HCT116 (cell line): ENCODE results near the gene FAM83G. TPM values are rescaled to one million over a fixed set of nuclear protein-coding genes. Genes with fewer than 3 reads are reported as not detected.

Experiments
- ATAC-seq: fragments of 200-7000 bp; cut with Tn5 transposase; 2 replicates; pipeline ENCODE4 v1.9.1; 2020; ENCODE audit warnings: mild to moderate bottlenecking, moderate library complexity
- BruUV-seq: library from RNA; stranded (reverse); fragments of 400-500 nt; replicated peaks from 2 replicates; lab custom pipeline; 2021; lab: Mats Ljungman, UMichigan
- CTCF ChIA-PET: fragments of 300-600 bp; sonication (Branson Sonifier 250); formaldehyde crosslinking; loops from one replicate; lab custom pipeline; 2021; ENCODE audit warnings: antibody characterized with exemption; lab: Charles Lee
- POLR2A ChIA-PET: fragments of 300-600, 350-600 bp; sonication (Branson Sonifier 250); formaldehyde crosslinking; loops from one replicate; lab custom pipeline; 2021; ENCODE audit warnings: antibody characterized with exemption; lab: Charles Lee
- RAD21 ChIA-PET, 2 experiments: fragments of 300-600 bp; sonication (Branson Sonifier 250); formaldehyde crosslinking; loops; one replicate each; lab custom pipeline; 2023; ENCODE audit warnings: low total read pairs in 2 of 2; ENCODE audit not compliant: uncharacterized antibody in 2 of 2, unreplicated experiment in 2 of 2, low non-redundant PET in 1 of 2; lab: Charles Lee
- DNase-seq: peaks from one replicate; pipeline ENCODE4 v3.0.0-alpha.2; 2010; ENCODE audit warnings: low read depth, low spot score
- H2AFZ ChIP-seq: fragments of 200-600 bp; shearing (Covaris generic), sonication (generic); 2 replicates; pipeline ENCODE4 v1.6.1; 2017; ENCODE audit warnings: low read depth, mixed run types, mixed read lengths, antibody characterized with exemption, low read length; ENCODE audit not compliant: poor library complexity, severe bottlenecking
- H3K27ac ChIP-seq: 2 replicates; pipeline ENCODE4 v1.5.1; 2012; ENCODE audit warnings: low read depth, low read length
- H3K27me3 ChIP-seq: fragments of 200-600 bp; sonication (generic); 2 replicates; pipeline ENCODE4 v1.6.1; 2016; ENCODE audit warnings: mixed run types, low read length, mixed read lengths; ENCODE audit not compliant: insufficient read depth
- H3K36me3 ChIP-seq, 2 experiments: fragments of 200-500 bp in 1 of 2; fragments of 200-600 bp in 1 of 2; sonication (Bioruptor generic) in 1 of 2; sonication (generic) in 1 of 2; 2 replicates each; pipeline versions ENCODE4 v1.5.1 to v1.6.1; 2014 to 2016; ENCODE audit warnings: low read length in 2 of 2, inconsistent platforms in 1 of 2, mixed read lengths in 1 of 2, mixed run types in 1 of 2; ENCODE audit not compliant: insufficient read depth in 2 of 2, control insufficient read depth in 1 of 2
- H3K4me1 ChIP-seq, 2 experiments: fragments of 200-600 bp in 1 of 2; sonication (generic) in 1 of 2; 2 replicates each; pipeline versions ENCODE4 v1.5.1 to v1.6.1; 2012 to 2017; ENCODE audit warnings: low read length in 2 of 2, inconsistent platforms in 1 of 2, mild to moderate bottlenecking in 1 of 2, mixed read lengths in 1 of 2, mixed run types in 1 of 2, moderate library complexity in 1 of 2; ENCODE audit not compliant: insufficient read depth in 2 of 2, control insufficient read depth in 1 of 2
- H3K4me2 ChIP-seq: fragments of 200-600 bp; sonication (generic); 2 replicates; pipeline ENCODE4 v1.6.1; 2017; ENCODE audit warnings: mixed run types, low read length, mixed read lengths
- H3K4me3 ChIP-seq, 2 experiments: fragments of 200-600 bp in 1 of 2; sonication (generic) in 1 of 2; replicated peaks in 1 of 2; 2 replicates each; pipeline ENCODE4 v1.5.1; 2011 to 2016; ENCODE audit warnings: low read length in 2 of 2, control low read depth in 1 of 2, low read depth in 1 of 2, mild to moderate bottlenecking in 1 of 2, mixed read lengths in 1 of 2, mixed run types in 1 of 2
- H3K79me2 ChIP-seq: fragments of 200-600 bp; sonication (generic); 2 replicates; pipeline ENCODE4 v1.6.1; 2017; ENCODE audit warnings: mild to moderate bottlenecking, mixed run types, low read length, moderate library complexity, mixed read lengths; ENCODE audit not compliant: insufficient read depth
- H3K9ac ChIP-seq: fragments of 200-600 bp; sonication (generic); 2 replicates; pipeline ENCODE4 v1.6.1; 2016; ENCODE audit warnings: low read length, mixed read lengths
- H3K9me2 ChIP-seq: fragments of 200-600 bp; sonication (generic), shearing (Covaris generic); 2 replicates; pipeline ENCODE4 v1.6.1; 2017; ENCODE audit warnings: mixed run types, mild to moderate bottlenecking, moderate library complexity; ENCODE audit not compliant: insufficient read depth
- H3K9me3 ChIP-seq, 2 experiments: fragments of 200-500 bp in 1 of 2; fragments of 200-600 bp in 1 of 2; sonication (Bioruptor generic) in 1 of 2; sonication (generic) in 1 of 2; 2 replicates each; pipeline ENCODE4 v1.6.1; 2014 to 2017; ENCODE audit warnings: low read length in 2 of 2, mixed read lengths in 2 of 2, inconsistent platforms in 1 of 2, low read depth in 1 of 2, mild to moderate bottlenecking in 1 of 2, mixed run types in 1 of 2, moderate library complexity in 1 of 2; ENCODE audit not compliant: control insufficient read depth in 1 of 2, insufficient read depth in 1 of 2
- H4K20me1 ChIP-seq: fragments of 200-600 bp; sonication (generic), shearing (Covaris generic); 2 replicates; pipeline ENCODE4 v1.6.1; 2017; ENCODE audit warnings: mixed run types, mild to moderate bottlenecking, moderate library complexity; ENCODE audit not compliant: insufficient read depth
- CBX3 ChIP-seq: IDR thresholded peaks from 2 replicates; pipeline ENCODE4 v1.6.1; 2012; ENCODE audit warnings: low read depth
- FOSL1 ChIP-seq: IDR thresholded peaks from 2 replicates; pipeline ENCODE4 v1.6.1; 2012; ENCODE audit warnings: low read depth
- POLR2AphosphoS5 ChIP-seq: IDR thresholded peaks from 2 replicates; pipeline ENCODE4 v1.6.1; 2011; ENCODE audit warnings: mild to moderate bottlenecking, low read depth, low read length, moderate library complexity
- RAD21 ChIP-seq: IDR thresholded peaks from 2 replicates; pipeline ENCODE4 v1.6.1; 2012; ENCODE audit warnings: low read depth, mild to moderate bottlenecking
- SP1 ChIP-seq: IDR thresholded peaks from 2 replicates; pipeline ENCODE4 v1.6.1; 2012; ENCODE audit warnings: low read depth
- SRF ChIP-seq: IDR thresholded peaks from 2 replicates; pipeline ENCODE4 v1.6.1; 2012; ENCODE audit warnings: low read depth
- ZNF274 ChIP-seq: fragments of 200-500 bp; sonication (Bioruptor generic); IDR thresholded peaks from 2 replicates; pipeline ENCODE4 v1.6.1; 2014; ENCODE audit warnings: mild to moderate bottlenecking, low read depth, low read length, inconsistent platforms
- intact Hi-C: fragments of 100-400 bp; cut with micrococcal nuclease; formaldehyde crosslinking; loops from 2 replicates; pipeline ENCODE4 v1.10.0; 2022
- total RNA-seq: library from RNA; stranded (reverse); gene quantifications from one replicate; pipeline ENCODE4 v1.2.1, GENCODE V29; 2021; ENCODE audit not compliant: unreplicated experiment
- TF ChIP-seq, protein P1 (sequence below): IDR thresholded peaks from 2 replicates; pipeline ENCODE4 v1.6.1; 2012; ENCODE audit warnings: low read depth
- TF ChIP-seq, protein P2 (sequence below): IDR thresholded peaks from 2 replicates; pipeline ENCODE4 v1.6.1; 2012
- TF ChIP-seq, protein P3 (sequence below), 3 experiments: fragments of 200-600 bp in 1 of 3; sonication (generic) in 1 of 3; IDR thresholded peaks in 2 of 3; conservative IDR thresholded peaks in 1 of 3; 2 replicates each; pipeline ENCODE4 v1.5.1; 2012 to 2017; ENCODE audit warnings: low read depth in 2 of 3, low read length in 2 of 3, antibody characterized with exemption in 1 of 3, borderline replicate concordance in 1 of 3, control low read depth in 1 of 3, mild to moderate bottlenecking in 1 of 3, mixed read lengths in 1 of 3, mixed run types in 1 of 3, moderate library complexity in 1 of 3; ENCODE audit not compliant: insufficient read depth in 1 of 3

The FAM83G gene
- total RNA-seq, 1 experiment from 2014 or later = 33.9 TPM

DNA sequence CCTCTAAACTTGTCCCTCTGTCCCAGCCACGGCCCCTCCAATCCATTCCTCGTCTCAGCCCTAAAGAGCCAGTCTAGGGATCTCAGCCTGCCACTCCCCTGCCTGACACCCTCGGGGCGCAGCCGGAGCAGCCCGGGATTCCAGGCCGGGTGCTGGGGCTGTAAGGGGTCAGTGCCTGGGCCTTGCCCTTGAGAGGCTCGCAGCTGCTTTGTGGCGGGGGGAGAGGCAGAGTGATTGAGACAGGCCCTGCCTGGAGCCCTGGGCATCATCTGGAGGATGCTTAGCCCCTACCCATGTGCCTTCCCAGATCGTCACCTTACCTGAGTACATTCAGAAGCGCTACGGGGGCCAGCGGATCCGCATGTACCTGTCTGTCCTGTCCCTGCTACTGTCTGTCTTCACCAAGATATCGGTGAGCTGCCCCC lies 44.3 kb downstream of the FAM83G start:
- no peaks in the 10 kb centered on the region for H3K9me3 ChIP-seq
- ATAC-seq = no peak
- no TSS peak for BruUV-seq
- H3K9me2 ChIP-seq = no peaks in the 10 kb centered on the region
- no peak overlapping the region for H3K4me3 ChIP-seq
- no peaks in the 10 kb centered on the region for H3K27me3 ChIP-seq
- no peaks in the 10 kb centered on the region for H3K36me3 ChIP-seq
- H3K4me2 ChIP-seq = no peak overlapping the region
- RAD21 ChIA-PET = interaction anchor here in 1 of 2 experiments (1.4 kb wide), 1 partner anchor 15 kb away, joined by 3 read pairs; no protein-coding TSS in a partner anchor
- no peak overlapping the region for H3K9ac ChIP-seq
- DNase-seq = no peak
- POLR2A ChIA-PET = no interaction called here
- intact Hi-C loops = no loop called here
- TF ChIP-seq, protein P1, sequence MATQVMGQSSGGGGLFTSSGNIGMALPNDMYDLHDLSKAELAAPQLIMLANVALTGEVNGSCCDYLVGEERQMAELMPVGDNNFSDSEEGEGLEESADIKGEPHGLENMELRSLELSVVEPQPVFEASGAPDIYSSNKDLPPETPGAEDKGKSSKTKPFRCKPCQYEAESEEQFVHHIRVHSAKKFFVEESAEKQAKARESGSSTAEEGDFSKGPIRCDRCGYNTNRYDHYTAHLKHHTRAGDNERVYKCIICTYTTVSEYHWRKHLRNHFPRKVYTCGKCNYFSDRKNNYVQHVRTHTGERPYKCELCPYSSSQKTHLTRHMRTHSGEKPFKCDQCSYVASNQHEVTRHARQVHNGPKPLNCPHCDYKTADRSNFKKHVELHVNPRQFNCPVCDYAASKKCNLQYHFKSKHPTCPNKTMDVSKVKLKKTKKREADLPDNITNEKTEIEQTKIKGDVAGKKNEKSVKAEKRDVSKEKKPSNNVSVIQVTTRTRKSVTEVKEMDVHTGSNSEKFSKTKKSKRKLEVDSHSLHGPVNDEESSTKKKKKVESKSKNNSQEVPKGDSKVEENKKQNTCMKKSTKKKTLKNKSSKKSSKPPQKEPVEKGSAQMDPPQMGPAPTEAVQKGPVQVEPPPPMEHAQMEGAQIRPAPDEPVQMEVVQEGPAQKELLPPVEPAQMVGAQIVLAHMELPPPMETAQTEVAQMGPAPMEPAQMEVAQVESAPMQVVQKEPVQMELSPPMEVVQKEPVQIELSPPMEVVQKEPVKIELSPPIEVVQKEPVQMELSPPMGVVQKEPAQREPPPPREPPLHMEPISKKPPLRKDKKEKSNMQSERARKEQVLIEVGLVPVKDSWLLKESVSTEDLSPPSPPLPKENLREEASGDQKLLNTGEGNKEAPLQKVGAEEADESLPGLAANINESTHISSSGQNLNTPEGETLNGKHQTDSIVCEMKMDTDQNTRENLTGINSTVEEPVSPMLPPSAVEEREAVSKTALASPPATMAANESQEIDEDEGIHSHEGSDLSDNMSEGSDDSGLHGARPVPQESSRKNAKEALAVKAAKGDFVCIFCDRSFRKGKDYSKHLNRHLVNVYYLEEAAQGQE = no peak
- H3K4me1 ChIP-seq = peaks cover 6 to 22% of the 10 kb centered on the region in 2 experiments; a peak in 3 of 4 replicates
- H2AFZ ChIP-seq = no peak overlapping the region
- H3K79me2 ChIP-seq = no peaks in the 10 kb centered on the region
- H4K20me1 ChIP-seq = no peaks in the 10 kb centered on the region
- no peak overlapping the region for H3K27ac ChIP-seq
- CTCF ChIA-PET = interaction anchor here (1.1 to 1.6 kb wide), 3 partner anchors 8 to 335 kb away, joined by 4 to 22 read pairs (median 6); partner anchors contain the start of gene SLC5A10

DNA sequence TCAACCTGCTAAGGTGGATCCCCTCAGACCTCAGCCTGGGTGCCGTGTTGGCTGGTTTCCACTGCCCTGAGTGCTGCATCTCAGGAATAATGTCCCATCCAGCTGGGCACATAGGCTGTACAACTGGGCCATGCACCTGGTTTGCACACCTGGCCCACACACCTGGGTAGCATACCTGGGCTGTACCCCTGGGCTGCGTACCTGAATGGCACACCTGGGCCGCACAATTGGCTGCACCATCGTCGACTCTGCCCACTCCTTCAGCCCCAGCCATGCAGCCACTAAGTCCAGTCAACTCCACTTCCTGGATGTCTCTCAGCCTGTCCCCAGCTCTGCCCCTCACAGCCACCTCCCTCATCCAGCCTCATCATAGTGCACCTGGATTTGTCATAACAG lies 44.7 kb downstream of the FAM83G start:
- Histone ChIP-seq H3K79me2 (no peaks in the 10 kb centered on the region), H4K20me1 (no peaks in the 10 kb centered on the region), H2AFZ (no peak overlapping the region), H3K36me3 (no peaks in the 10 kb centered on the region), H3K9me3 (no peaks in the 10 kb centered on the region), H3K4me2 (no peak overlapping the region), H3K4me1 (peaks cover 6 to 22% of the 10 kb centered on the region in 2 experiments; a peak in 3 of 4 replicates), H3K27me3 (no peaks in the 10 kb centered on the region), H3K4me3 (no peak overlapping the region), H3K27ac (no peak overlapping the region), H3K9me2 (no peaks in the 10 kb centered on the region), H3K9ac (no peak overlapping the region)
- ChIA-PET RAD21 (no interaction called here), POLR2A (no interaction called here), CTCF (no interaction called here)
- ATAC-seq = no peak
- no peak for DNase-seq
- no TSS peak for BruUV-seq
- intact Hi-C loops = no loop called here
- TF ChIP-seq, protein P2, sequence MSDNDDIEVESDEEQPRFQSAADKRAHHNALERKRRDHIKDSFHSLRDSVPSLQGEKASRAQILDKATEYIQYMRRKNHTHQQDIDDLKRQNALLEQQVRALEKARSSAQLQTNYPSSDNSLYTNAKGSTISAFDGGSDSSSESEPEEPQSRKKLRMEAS = no peak
- TF ChIP-seq FOSL1 (no peak), SRF (no peak), POLR2AphosphoS5 (no peak), CBX3 (no peak), SP1 (no peak), ZNF274 (no peak), RAD21 (no peak)
- TF ChIP-seq, protein P3, sequence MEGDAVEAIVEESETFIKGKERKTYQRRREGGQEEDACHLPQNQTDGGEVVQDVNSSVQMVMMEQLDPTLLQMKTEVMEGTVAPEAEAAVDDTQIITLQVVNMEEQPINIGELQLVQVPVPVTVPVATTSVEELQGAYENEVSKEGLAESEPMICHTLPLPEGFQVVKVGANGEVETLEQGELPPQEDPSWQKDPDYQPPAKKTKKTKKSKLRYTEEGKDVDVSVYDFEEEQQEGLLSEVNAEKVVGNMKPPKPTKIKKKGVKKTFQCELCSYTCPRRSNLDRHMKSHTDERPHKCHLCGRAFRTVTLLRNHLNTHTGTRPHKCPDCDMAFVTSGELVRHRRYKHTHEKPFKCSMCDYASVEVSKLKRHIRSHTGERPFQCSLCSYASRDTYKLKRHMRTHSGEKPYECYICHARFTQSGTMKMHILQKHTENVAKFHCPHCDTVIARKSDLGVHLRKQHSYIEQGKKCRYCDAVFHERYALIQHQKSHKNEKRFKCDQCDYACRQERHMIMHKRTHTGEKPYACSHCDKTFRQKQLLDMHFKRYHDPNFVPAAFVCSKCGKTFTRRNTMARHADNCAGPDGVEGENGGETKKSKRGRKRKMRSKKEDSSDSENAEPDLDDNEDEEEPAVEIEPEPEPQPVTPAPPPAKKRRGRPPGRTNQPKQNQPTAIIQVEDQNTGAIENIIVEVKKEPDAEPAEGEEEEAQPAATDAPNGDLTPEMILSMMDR (IDR thresholded peaks at IDR 0.05 in 2 of 3, conservative IDR thresholded peaks at IDR 0.05 in 1 of 3; ENCODE audit: borderline replicate concordance in 1 of 3, insufficient read depth in 1 of 3, low read depth in 2 of 3, low read length in 2 of 3) = no peak
- TF ChIP-seq, protein P1 = no peak
